ENCODE data around the gene CORIN.

CORIN gene

DNA sequence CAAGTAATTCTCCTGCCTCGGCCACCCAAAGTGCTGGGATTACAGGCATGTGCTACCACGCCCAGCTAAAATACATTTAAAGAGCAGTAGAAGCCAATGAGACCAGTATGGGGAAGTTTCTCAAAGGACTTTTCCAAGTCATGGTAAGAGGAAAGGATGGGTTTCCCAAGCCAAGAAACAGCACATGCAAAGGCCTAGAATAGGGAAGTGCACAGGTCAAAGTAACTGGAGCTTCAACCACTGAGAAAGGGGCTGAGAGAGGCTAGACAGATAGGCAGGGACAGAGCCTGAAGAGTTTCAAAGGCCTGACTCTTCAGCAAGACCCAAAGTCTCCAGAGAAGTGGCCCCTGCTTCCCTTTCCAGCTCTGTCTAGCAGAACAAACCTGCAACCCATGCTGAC is 162.1 kb downstream of the CORIN start:
- Histone ChIP-seq H3K27me3 (ENCODE audit: control insufficient read depth in 1 of 2, insufficient read depth in 2 of 2, low read length in 2 of 2) (peaks cover 0 to 5% of the 10 kb centered on the region in 2 donors), H3K4me3 (ENCODE audit: low read depth in 1 of 2, low read length in 2 of 2) (no peak overlapping the region), H3K9ac (ENCODE audit: low read depth in 1 of 2, low read length in 2 of 2) (no peak overlapping the region), H3K27ac (ENCODE audit: low read depth, low read length) (no peak overlapping the region), H3K4me1 (ENCODE audit: control insufficient read depth in 1 of 2, insufficient read depth in 2 of 2, low read length in 2 of 2) (no peaks in the 10 kb centered on the region), H3K9me3 (ENCODE audit: control insufficient read depth in 1 of 2, low read length in 2 of 2) (no peaks in the 10 kb centered on the region), H3K36me3 (ENCODE audit: control insufficient read depth in 1 of 2, insufficient read depth in 2 of 2, low read length in 2 of 2) (no peaks in the 10 kb centered on the region)

DNA sequence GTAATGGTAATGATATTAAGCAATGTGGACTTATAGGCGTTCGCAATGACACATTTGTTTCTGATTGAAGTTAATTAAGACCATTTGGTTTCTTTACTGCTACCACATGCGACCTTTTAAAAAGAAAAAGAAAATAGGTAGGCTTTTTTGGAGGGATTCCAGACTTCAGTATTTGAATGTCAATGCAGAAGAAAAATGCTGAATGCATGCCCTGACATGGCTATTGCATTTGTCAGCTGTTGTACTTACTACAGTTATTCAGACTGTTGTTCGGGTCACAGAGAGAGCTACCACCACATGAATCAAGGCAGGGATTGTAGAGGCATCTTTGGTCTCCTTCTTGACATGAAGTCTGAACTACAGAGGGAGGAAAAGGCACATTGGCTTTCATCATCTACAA is 163.7 kb downstream of the CORIN start:
- Histone ChIP-seq H3K9me3 (ENCODE audit: control insufficient read depth in 1 of 2, low read length in 2 of 2) (no peaks in the 10 kb centered on the region), H3K4me1 (ENCODE audit: control insufficient read depth in 1 of 2, insufficient read depth in 2 of 2, low read length in 2 of 2) (no peaks in the 10 kb centered on the region), H3K27me3 (ENCODE audit: control insufficient read depth in 1 of 2, insufficient read depth in 2 of 2, low read length in 2 of 2) (no peaks in the 10 kb centered on the region), H3K9ac (ENCODE audit: low read depth in 1 of 2, low read length in 2 of 2) (no peak overlapping the region), H3K4me3 (ENCODE audit: low read depth in 1 of 2, low read length in 2 of 2) (no peak overlapping the region), H3K36me3 (ENCODE audit: control insufficient read depth in 1 of 2, insufficient read depth in 2 of 2, low read length in 2 of 2) (no peaks in the 10 kb centered on the region), H3K27ac (ENCODE audit: low read depth, low read length) (no peak overlapping the region)

DNA sequence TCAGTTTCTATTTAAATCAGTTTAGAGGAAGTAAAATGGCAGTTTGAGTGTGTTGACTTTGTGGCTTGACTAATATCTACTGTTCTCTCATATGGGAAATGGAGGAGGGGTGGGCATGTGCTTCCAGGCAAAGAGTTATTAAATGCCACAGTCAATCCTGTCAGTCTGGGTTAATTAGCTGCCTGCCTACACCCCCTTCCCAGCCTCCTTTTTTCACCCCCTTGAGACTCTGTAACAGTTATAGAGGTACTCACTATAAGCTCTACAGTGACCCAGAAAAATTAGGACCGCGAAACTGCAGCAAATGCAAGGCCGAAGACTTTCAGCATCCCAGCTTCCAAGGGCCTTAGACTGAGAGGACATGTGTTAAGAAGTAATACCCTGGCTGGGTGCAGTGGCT is 165.2 kb downstream of the CORIN start:
- Histone ChIP-seq H3K9me3 (ENCODE audit: control insufficient read depth in 1 of 2, low read length in 2 of 2) (no peaks in the 10 kb centered on the region), H3K4me3 (ENCODE audit: low read depth in 1 of 2, low read length in 2 of 2) (no peak overlapping the region), H3K9ac (ENCODE audit: low read depth in 1 of 2, low read length in 2 of 2) (no peak overlapping the region), H3K36me3 (ENCODE audit: control insufficient read depth in 1 of 2, insufficient read depth in 2 of 2, low read length in 2 of 2) (no peaks in the 10 kb centered on the region), H3K27ac (ENCODE audit: low read depth, low read length) (no peak overlapping the region), H3K27me3 (ENCODE audit: control insufficient read depth in 1 of 2, insufficient read depth in 2 of 2, low read length in 2 of 2) (no peaks in the 10 kb centered on the region), H3K4me1 (ENCODE audit: control insufficient read depth in 1 of 2, insufficient read depth in 2 of 2, low read length in 2 of 2) (no peaks in the 10 kb centered on the region)

DNA sequence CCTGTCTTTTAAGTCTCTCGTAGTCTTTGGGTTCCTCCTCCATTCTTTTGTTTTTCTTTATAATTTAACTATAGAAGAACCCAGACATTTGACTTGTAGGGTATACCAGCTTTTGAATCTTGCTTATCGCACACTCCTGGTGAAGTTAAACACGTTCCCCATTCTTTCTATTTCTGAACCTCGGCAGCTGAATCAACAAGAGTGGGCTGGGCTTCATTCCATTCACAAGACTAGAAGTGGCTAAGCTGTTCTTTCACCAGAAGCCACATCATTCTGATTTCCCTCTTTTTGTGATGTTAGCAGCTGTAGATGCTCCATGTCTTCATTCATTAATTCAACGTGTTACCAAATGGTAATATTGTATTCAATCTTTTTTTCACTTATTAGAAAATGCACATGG is 167.9 kb downstream of the CORIN start:
- Histone ChIP-seq H3K27ac (ENCODE audit: low read depth, low read length) (no peak overlapping the region), H3K4me3 (ENCODE audit: low read depth in 1 of 2, low read length in 2 of 2) (no peak overlapping the region), H3K4me1 (ENCODE audit: control insufficient read depth in 1 of 2, insufficient read depth in 2 of 2, low read length in 2 of 2) (no peaks in the 10 kb centered on the region), H3K9ac (ENCODE audit: low read depth in 1 of 2, low read length in 2 of 2) (no peak overlapping the region), H3K36me3 (ENCODE audit: control insufficient read depth in 1 of 2, insufficient read depth in 2 of 2, low read length in 2 of 2) (no peaks in the 10 kb centered on the region), H3K9me3 (ENCODE audit: control insufficient read depth in 1 of 2, low read length in 2 of 2) (no peaks in the 10 kb centered on the region), H3K27me3 (ENCODE audit: control insufficient read depth in 1 of 2, insufficient read depth in 2 of 2, low read length in 2 of 2) (peaks cover 0 to 3% of the 10 kb centered on the region in 2 donors)

DNA sequence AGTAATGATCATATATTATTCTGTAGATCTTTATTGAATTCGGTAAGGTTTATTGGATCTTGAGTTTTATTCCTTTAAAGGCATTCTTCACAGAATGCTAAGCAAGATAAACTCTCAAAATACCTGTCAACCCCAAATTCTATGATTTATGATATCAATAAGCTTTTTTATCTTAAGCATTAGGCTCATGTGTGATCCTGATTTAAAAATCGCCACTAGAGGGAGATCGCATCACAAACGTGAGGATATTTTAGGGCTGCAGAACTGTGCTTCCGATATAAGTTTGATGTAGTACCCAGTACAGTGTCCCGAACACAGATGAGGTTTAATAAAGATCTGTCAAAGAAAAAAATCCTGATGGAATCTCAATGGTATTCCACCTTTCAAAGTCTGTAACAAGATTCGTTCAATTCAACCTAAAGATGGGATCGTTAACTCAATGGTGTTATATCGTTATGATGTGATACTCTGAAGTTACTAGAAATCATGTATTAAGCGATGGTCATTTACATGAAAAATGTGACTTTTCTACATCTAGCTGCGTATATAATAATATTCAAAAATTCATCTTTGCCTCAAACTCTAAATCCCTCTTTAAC is 169.0 kb downstream of the CORIN start:
- peaks cover 0 to 3% of the 10 kb centered on the region in 2 donors for H3K27me3 ChIP-seq (ENCODE audit: control insufficient read depth in 1 of 2, insufficient read depth in 2 of 2, low read length in 2 of 2)
- H3K4me1 ChIP-seq (ENCODE audit: control insufficient read depth in 1 of 2, insufficient read depth in 2 of 2, low read length in 2 of 2), result no peaks in the 10 kb centered on the region
- no peak overlapping the region for H3K9ac ChIP-seq (ENCODE audit: low read depth in 1 of 2, low read length in 2 of 2)
- no peak overlapping the region for H3K4me3 ChIP-seq (ENCODE audit: low read depth in 1 of 2, low read length in 2 of 2)
- no peak overlapping the region for H3K27ac ChIP-seq (ENCODE audit: low read depth, low read length)
- no peaks in the 10 kb centered on the region for H3K36me3 ChIP-seq (ENCODE audit: control insufficient read depth in 1 of 2, insufficient read depth in 2 of 2, low read length in 2 of 2)
- H3K9me3 ChIP-seq (ENCODE audit: control insufficient read depth in 1 of 2, low read length in 2 of 2), result no peaks in the 10 kb centered on the region

DNA sequence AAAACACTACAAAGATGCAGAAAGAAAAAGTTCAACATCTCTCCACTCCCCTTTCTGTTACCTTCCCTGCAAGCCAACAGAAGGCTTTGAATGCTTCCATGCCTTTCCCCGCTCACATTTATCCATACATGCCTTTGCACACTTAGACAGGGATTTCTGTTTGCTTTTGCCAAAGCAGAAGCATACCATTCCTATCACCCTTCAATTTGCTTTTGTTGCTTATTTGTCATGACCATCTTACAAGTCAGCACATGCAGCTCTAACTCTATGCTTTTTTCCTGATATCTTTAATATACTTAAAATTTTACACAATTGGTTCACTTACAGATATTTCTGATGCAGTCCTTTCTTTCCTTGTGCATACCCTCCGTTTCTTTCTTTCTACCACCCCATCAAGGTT is 169.6 kb downstream of the CORIN start:
- Histone ChIP-seq H3K4me3 (ENCODE audit: low read depth in 1 of 2, low read length in 2 of 2) (no peak overlapping the region), H3K27me3 (ENCODE audit: control insufficient read depth in 1 of 2, insufficient read depth in 2 of 2, low read length in 2 of 2) (peaks cover 0 to 3% of the 10 kb centered on the region in 2 donors), H3K4me1 (ENCODE audit: control insufficient read depth in 1 of 2, insufficient read depth in 2 of 2, low read length in 2 of 2) (no peaks in the 10 kb centered on the region), H3K27ac (ENCODE audit: low read depth, low read length) (no peak overlapping the region), H3K9ac (ENCODE audit: low read depth in 1 of 2, low read length in 2 of 2) (no peak overlapping the region), H3K36me3 (ENCODE audit: control insufficient read depth in 1 of 2, insufficient read depth in 2 of 2, low read length in 2 of 2) (no peaks in the 10 kb centered on the region), H3K9me3 (ENCODE audit: control insufficient read depth in 1 of 2, low read length in 2 of 2) (no peaks in the 10 kb centered on the region)

DNA sequence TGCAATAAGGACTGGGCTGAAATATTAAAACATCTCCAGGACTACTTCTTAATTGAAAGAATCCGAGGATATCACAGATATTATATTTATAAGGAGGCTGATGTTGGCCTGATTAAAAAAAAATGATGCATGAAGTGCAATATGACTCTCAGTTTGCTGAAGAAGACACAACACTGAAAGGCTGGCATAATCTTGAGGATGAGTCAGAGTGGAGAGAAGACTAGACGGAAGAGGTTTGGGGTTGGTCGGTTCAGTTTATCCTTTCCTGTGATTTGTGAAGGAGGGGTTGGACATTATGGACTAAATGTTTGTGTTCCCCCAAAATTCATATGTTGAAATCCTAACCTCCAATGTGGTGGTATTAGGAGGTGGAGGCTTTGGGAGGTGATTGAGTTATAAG is 170.3 kb downstream of the CORIN start:
- no peaks in the 10 kb centered on the region for H3K9me3 ChIP-seq (ENCODE audit: control insufficient read depth in 1 of 2, low read length in 2 of 2)
- peaks cover 0 to 3% of the 10 kb centered on the region in 2 donors for H3K27me3 ChIP-seq (ENCODE audit: control insufficient read depth in 1 of 2, insufficient read depth in 2 of 2, low read length in 2 of 2)
- no peaks in the 10 kb centered on the region for H3K4me1 ChIP-seq (ENCODE audit: control insufficient read depth in 1 of 2, insufficient read depth in 2 of 2, low read length in 2 of 2)
- no peak overlapping the region for H3K27ac ChIP-seq (ENCODE audit: low read depth, low read length)
- H3K4me3 ChIP-seq (ENCODE audit: low read depth in 1 of 2, low read length in 2 of 2), result no peak overlapping the region
- H3K9ac ChIP-seq (ENCODE audit: low read depth in 1 of 2, low read length in 2 of 2), result no peak overlapping the region
- H3K36me3 ChIP-seq (ENCODE audit: control insufficient read depth in 1 of 2, insufficient read depth in 2 of 2, low read length in 2 of 2), result no peaks in the 10 kb centered on the region

DNA sequence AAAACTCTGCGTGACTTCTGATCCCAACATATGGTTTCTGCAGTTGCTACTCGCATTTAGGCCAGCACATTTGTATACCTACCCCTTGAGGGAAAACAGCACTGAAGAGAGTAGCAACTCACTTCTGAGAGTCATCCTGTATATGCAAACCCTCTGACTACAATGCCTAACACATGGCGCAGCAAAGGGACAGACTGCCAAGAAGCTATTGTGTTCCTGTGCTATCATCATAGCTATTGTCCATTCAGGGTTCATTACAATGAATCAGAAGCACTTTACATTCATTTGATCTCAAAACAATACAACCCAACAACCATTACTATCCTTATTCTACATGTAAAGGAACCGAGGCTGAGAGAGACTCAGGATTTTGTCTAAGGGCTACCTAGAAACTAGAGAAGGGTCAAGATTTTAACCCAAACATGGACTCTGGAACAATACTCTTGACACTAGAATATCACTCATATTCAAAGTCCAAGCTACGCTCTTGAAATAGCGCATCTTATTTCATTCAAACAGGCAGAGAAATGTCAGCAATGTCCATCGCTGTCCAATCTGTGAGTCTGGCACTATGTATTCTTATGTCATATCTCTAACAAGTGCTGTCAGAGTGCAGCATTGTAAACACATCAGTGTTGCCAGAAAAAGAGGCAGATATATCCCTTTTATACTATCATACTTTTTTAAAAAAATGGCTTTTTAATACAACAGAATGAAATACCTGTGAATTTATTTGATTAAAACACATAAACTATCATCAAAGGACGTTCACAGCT is 173.6 kb downstream of the CORIN start:
- Histone ChIP-seq H3K27me3 (ENCODE audit: control insufficient read depth in 1 of 2, insufficient read depth in 2 of 2, low read length in 2 of 2) (peaks cover 0 to 3% of the 10 kb centered on the region in 2 donors), H3K9me3 (ENCODE audit: control insufficient read depth in 1 of 2, low read length in 2 of 2) (no peaks in the 10 kb centered on the region), H3K27ac (ENCODE audit: low read depth, low read length) (no peak overlapping the region), H3K36me3 (ENCODE audit: control insufficient read depth in 1 of 2, insufficient read depth in 2 of 2, low read length in 2 of 2) (no peaks in the 10 kb centered on the region), H3K9ac (ENCODE audit: low read depth in 1 of 2, low read length in 2 of 2) (no peak overlapping the region), H3K4me3 (ENCODE audit: low read depth in 1 of 2, low read length in 2 of 2) (no peak overlapping the region), H3K4me1 (ENCODE audit: control insufficient read depth in 1 of 2, insufficient read depth in 2 of 2, low read length in 2 of 2) (no peaks in the 10 kb centered on the region)

DNA sequence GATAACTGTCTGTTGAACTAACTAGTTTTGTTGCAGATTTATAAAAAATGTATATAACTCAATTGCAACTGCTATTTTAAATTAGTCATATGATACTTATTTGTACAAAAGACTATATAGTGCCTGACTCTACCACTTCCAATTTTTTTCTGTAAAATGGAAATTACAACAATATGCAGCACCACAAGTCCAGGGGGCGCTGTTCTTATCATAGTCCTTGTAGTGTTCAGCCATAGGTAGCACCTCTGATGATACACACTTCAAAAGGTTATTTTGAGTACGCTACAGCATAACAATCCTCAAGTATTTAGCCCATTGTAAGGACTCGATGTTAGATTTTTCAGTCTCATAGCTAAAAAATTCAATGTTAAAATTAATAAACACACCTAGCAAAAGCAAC is 174.9 kb downstream of the CORIN start:
- no peaks in the 10 kb centered on the region for H3K9me3 ChIP-seq (ENCODE audit: control insufficient read depth in 1 of 2, low read length in 2 of 2)
- H3K9ac ChIP-seq (ENCODE audit: low read depth in 1 of 2, low read length in 2 of 2), result no peak overlapping the region
- no peaks in the 10 kb centered on the region for H3K36me3 ChIP-seq (ENCODE audit: control insufficient read depth in 1 of 2, insufficient read depth in 2 of 2, low read length in 2 of 2)
- no peaks in the 10 kb centered on the region for H3K4me1 ChIP-seq (ENCODE audit: control insufficient read depth in 1 of 2, insufficient read depth in 2 of 2, low read length in 2 of 2)
- no peak overlapping the region for H3K27ac ChIP-seq (ENCODE audit: low read depth, low read length)
- H3K27me3 ChIP-seq (ENCODE audit: control insufficient read depth in 1 of 2, insufficient read depth in 2 of 2, low read length in 2 of 2), result peaks cover 0 to 3% of the 10 kb centered on the region in 2 donors
- no peak overlapping the region for H3K4me3 ChIP-seq (ENCODE audit: low read depth in 1 of 2, low read length in 2 of 2)

DNA sequence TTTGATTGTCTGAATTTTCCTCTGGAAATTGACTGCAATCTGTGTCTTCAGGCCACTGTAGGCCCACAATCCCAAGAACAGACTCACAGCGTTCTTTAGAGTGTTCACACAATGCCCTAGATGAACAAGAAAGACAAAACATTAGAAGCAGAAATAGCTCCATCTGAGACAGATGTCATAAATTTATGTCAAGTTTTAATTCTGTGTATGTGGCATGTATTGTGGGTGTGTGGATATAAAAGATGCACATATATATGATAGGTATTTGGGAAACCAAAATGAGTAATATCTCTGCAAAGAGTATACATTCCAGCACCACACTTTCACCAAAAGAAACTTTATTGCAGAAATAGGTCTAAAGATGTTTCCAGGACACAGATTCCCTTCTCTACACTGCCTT is 176.1 kb downstream of the CORIN start:
- no peaks in the 10 kb centered on the region for H3K4me1 ChIP-seq (ENCODE audit: control insufficient read depth in 1 of 2, insufficient read depth in 2 of 2, low read length in 2 of 2)
- H3K36me3 ChIP-seq (ENCODE audit: control insufficient read depth in 1 of 2, insufficient read depth in 2 of 2, low read length in 2 of 2), result no peaks in the 10 kb centered on the region
- peaks cover 0 to 3% of the 10 kb centered on the region in 2 donors for H3K27me3 ChIP-seq (ENCODE audit: control insufficient read depth in 1 of 2, insufficient read depth in 2 of 2, low read length in 2 of 2)
- no peak overlapping the region for H3K27ac ChIP-seq (ENCODE audit: low read depth, low read length)
- H3K9me3 ChIP-seq (ENCODE audit: control insufficient read depth in 1 of 2, low read length in 2 of 2), result no peaks in the 10 kb centered on the region
- no peak overlapping the region for H3K4me3 ChIP-seq (ENCODE audit: low read depth in 1 of 2, low read length in 2 of 2)
- H3K9ac ChIP-seq (ENCODE audit: low read depth in 1 of 2, low read length in 2 of 2), result no peak overlapping the region

Measured in duodenal mucosa (tissue), 2 donors.